ENCODE results near the gene TOM1.

TOM1 gene

DNA sequence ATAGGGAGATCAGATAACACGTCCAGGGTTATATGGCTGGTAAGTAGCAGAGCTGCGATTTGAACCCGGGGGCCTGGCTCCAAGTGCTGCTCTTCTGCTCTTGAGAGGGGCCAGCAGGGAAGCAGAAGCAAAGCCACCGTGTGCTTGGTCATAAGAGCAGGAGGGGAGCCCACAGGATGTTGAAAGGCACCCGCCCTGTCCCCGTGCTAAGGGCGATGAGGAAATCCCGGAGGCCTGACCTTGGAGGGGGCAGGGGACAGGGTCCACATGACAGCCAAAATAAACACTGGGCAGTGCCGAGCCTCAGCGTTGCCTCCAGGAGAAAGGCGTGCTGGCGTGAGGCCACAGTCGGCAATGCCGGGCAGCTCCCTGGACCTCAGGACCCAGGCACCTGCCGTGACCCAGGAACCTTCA is 28.8 kb downstream of the TOM1 start:
- no peak overlapping the region for H3K4me3 ChIP-seq (ENCODE audit: low read depth, low read length)
- TF ChIP-seq, protein P1, sequence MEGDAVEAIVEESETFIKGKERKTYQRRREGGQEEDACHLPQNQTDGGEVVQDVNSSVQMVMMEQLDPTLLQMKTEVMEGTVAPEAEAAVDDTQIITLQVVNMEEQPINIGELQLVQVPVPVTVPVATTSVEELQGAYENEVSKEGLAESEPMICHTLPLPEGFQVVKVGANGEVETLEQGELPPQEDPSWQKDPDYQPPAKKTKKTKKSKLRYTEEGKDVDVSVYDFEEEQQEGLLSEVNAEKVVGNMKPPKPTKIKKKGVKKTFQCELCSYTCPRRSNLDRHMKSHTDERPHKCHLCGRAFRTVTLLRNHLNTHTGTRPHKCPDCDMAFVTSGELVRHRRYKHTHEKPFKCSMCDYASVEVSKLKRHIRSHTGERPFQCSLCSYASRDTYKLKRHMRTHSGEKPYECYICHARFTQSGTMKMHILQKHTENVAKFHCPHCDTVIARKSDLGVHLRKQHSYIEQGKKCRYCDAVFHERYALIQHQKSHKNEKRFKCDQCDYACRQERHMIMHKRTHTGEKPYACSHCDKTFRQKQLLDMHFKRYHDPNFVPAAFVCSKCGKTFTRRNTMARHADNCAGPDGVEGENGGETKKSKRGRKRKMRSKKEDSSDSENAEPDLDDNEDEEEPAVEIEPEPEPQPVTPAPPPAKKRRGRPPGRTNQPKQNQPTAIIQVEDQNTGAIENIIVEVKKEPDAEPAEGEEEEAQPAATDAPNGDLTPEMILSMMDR (IDR thresholded peaks at IDR 0.05; ENCODE audit: borderline replicate concordance, insufficient read depth, low read depth, low read length) = no peak

DNA sequence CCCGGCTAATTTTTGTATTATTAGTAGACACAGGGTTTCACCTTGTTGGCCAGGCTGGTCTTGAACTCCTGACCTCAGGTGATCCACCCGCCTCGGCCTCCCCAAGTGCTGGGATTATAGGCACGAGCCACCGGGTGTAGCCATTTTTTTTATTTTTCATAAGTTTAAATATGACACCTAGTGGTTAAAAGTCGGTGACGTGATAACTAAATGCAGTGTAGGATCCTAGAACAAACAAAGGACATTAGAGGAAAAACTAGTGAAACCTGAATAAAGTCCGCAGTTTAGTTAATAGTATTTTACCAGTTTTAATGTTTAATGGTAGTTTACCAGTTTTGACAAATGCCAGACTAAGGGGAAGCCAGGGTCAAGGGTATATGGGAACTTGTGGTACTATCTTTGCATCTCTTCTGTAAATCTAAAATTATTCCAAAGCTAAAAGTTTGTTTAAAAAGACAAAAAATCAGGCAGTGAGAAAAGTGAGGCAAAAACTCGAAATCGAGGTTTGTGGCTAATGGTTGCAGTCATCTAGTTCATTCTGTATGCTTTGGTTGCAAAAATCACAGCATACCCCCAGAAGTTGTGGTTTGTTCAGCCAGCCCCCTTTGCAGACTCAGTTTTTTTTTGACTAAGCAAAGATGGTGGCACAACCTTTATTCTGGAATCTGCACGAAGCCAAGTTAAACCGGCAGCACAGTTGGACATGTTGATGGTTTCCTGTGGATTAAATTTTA is 29.6 kb downstream of the TOM1 start:
- TF ChIP-seq, protein P1 (IDR thresholded peaks at IDR 0.05; ENCODE audit: borderline replicate concordance, insufficient read depth, low read depth, low read length) = no peak
- no peak overlapping the region for H3K4me3 ChIP-seq (ENCODE audit: low read depth, low read length)

DNA sequence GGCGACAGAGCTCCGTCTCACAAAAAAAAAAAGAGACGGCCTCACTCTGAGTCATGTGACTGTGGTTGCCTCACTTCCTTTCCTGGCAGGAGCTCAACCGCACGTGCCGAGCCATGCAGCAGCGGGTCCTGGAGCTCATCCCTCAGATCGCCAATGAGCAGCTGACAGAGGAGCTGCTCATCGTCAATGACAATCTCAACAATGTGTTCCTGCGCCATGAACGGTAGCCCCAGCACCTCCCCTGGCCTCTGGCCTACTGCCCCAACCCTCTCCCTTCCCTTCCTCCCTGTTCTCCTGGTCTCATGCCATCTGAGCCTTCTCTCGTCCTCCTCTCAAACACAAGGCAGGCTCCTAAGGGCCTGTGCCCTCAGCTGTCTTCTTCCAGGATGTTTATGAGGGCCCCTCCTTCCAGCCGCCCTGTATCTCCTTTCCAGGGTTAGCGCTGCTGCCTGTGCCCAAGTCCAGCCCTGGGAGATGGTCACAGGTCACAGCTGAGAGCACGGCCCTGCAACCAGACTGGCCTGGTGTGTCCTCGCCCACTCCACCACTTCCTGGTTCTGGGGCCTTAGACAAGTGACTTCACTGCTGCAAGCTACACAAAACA is 30.7 kb downstream of the TOM1 start:
- TF ChIP-seq, protein P1 (IDR thresholded peaks at IDR 0.05; ENCODE audit: borderline replicate concordance, insufficient read depth, low read depth, low read length) = no peak
- H3K4me3 ChIP-seq (ENCODE audit: low read depth, low read length) = no peak overlapping the region

DNA sequence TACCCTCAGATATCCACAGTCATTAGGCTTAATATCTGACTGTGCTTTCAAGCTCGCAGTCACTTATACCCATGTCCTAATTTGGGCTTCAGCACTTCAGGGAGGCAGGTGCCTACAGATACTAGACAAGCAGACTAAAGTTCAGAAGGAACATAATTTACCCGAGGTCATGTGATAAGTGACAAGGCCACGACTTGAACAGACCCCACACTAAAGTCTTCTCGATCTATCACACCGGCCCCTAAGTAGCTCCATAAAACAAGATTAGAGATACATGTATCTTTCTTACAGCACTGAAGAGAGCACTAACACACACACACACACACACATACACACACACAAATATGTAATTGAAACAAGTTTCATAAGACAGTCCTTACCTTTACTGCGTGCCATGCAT is 32.6 kb downstream of the TOM1 start:
- no peak overlapping the region for H3K4me3 ChIP-seq (ENCODE audit: low read depth, low read length)
- TF ChIP-seq, protein P1 (IDR thresholded peaks at IDR 0.05; ENCODE audit: borderline replicate concordance, insufficient read depth, low read depth, low read length) = no peak

DNA sequence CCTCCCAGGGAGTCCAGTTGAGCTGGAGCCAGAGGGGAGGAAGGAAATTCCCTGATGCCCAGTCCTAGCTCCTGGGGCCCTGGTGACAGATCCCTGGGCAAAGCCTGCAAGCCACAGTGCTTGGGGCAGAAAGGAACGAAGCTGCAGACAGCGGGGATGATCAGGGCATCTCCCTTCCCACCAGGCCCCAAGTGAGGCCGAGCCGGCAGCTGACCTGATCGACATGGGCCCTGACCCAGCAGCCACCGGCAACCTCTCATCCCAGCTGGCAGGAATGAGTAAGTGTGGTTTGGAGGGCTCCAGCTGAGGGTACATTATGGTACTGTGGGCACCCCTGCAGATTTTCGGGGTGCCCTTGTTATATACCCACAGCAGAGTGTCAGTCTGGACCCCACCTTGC is 33.5 kb downstream of the TOM1 start:
- TF ChIP-seq, protein P1 (IDR thresholded peaks at IDR 0.05; ENCODE audit: borderline replicate concordance, insufficient read depth, low read depth, low read length) = no peak
- no peak overlapping the region for H3K4me3 ChIP-seq (ENCODE audit: low read depth, low read length)

DNA sequence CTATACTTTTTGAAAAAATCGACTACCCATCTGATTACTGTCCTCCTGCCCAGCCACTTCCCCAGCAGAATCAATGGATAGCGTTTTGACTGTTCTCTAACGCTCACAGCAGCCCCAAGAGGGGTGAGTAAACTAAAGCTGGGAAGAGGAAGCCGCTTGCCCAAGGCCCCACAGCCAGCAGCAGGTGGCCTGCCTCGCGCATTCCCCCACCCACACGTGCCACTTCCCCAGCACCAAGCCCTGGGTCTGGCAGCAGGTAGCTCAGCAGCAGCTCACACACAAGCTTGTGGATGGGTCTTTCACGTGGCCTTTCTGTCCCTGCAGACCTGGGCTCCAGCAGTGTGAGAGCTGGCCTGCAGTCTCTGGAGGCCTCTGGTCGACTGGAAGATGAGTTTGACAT is 34.3 kb downstream of the TOM1 start:
- TF ChIP-seq, protein P1 (IDR thresholded peaks at IDR 0.05; ENCODE audit: borderline replicate concordance, insufficient read depth, low read depth, low read length) = no peak
- no peak overlapping the region for H3K4me3 ChIP-seq (ENCODE audit: low read depth, low read length)

DNA sequence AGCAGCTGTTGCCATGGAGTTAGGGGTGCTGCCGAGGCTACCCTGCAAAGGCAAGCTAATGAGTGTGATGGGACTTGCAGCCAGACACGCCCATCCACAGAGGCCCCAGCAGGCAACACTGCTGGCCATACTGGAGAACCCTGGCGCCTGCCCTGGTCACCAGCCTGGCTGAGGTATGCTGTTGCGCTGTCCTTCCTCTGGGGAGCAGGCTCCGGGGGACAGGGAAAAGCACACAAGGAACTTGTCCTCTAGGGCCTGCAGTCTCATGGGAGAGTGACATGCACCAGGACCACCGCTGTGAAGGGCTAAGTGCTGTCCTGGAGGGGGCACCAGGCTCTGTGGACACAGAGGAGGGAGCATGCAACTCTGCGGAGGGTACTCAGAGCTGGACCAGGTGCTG is 35.8 kb downstream of the TOM1 start:
- H3K4me3 ChIP-seq (ENCODE audit: low read depth, low read length) = no peak overlapping the region
- TF ChIP-seq, protein P1 (IDR thresholded peaks at IDR 0.05; ENCODE audit: borderline replicate concordance, insufficient read depth, low read depth, low read length) = no peak
